Gastroesophageal sphincter (tissue), 4 donors: ENCODE measurements around the gene ANKS4B. TPM values are rescaled to one million over a fixed set of nuclear protein-coding genes. Genes with fewer than 3 reads are reported as not detected.

Source experiments
- ATAC-seq: fragments of 150-250 bp; one replicate; pipeline ENCODE4 v1.9.1; 2016; ENCODE audit warnings: mild to moderate bottlenecking, moderate library complexity
- H3K27ac ChIP-seq, 4 donors: fragments of 200-600 bp; sonication (generic) in 3 of 4; 1 replicate in 3 of 4; 2 replicates in 1 of 4; pipeline ENCODE4 v1.5.1; 2016 to 2019
- H3K27me3 ChIP-seq: fragments of 200-600 bp; sonication (generic); one replicate; pipeline ENCODE4 v1.5.1; 2019
- H3K36me3 ChIP-seq, 2 donors: fragments of 200-600 bp; sonication (generic); one replicate each; pipeline ENCODE4 v1.5.1; 2019; ENCODE audit warnings: control low read depth in 1 of 2
- H3K4me1 ChIP-seq, 3 donors: fragments of 200-600 bp; sonication (generic); 1 replicate in 2 of 3; 2 replicates in 1 of 3; pipeline ENCODE4 v1.5.1; 2016 to 2019; ENCODE audit warnings: control low read depth in 2 of 3
- H3K4me3 ChIP-seq, 2 donors: fragments of 200-600 bp; sonication (generic); one replicate each; pipeline ENCODE4 v1.5.1; 2019; ENCODE audit warnings: mild to moderate bottlenecking in 1 of 2, moderate library complexity in 1 of 2
- H3K9me3 ChIP-seq, 3 donors: fragments of 200-600 bp; sonication (generic); one replicate each; pipeline ENCODE4 v1.5.1; 2017 to 2019; ENCODE audit warnings: control low read depth in 2 of 3
- EP300 ChIP-seq: sonication (generic); formaldehyde crosslinking; IDR thresholded peaks from one replicate; pipeline ENCODE4 v1.6.1; 2017; ENCODE audit warnings: antibody characterized with exemption, mild to moderate bottlenecking
- POLR2A ChIP-seq, 2 donors: fragments of 450-650 bp; IDR thresholded peaks; one replicate each; pipeline ENCODE4 v1.6.1; 2017; ENCODE audit warnings: antibody characterized with exemption in 2 of 2, mild to moderate bottlenecking in 2 of 2, moderate library complexity in 1 of 2
- POLR2AphosphoS5 ChIP-seq: sonication (generic); formaldehyde crosslinking; IDR thresholded peaks from one replicate; pipeline ENCODE4 v1.6.1; 2017; ENCODE audit warnings: antibody characterized with exemption
- WGBS, 2 donors: methylation state at CpG; one replicate each; pipeline ENCODE4 v1.1.5; 2018; ENCODE audit warnings: low coverage in 1 of 2; 5-methylcytosine and 5-hydroxymethylcytosine counted together
- total RNA-seq, 4 donors: library from RNA; depleted of rRNA; stranded (reverse); fragments of >200 nt; gene quantifications; one replicate each; pipeline ENCODE4 v1.1.0, GENCODE V29; 2016
- TF ChIP-seq, protein P1 (sequence below), 4 experiments: fragments of 200-600 bp in 2 of 4; fragments of 450-650 bp in 2 of 4; sonication (generic) in 1 of 4; IDR thresholded peaks; one replicate each; pipeline ENCODE4 v1.5.1; 2017 to 2019; ENCODE audit warnings: antibody characterized with exemption in 4 of 4, mild to moderate bottlenecking in 2 of 4, moderate library complexity in 2 of 4

The ANKS4B gene
- total RNA-seq, 4 donors from 2014 or later: not detected

DNA sequence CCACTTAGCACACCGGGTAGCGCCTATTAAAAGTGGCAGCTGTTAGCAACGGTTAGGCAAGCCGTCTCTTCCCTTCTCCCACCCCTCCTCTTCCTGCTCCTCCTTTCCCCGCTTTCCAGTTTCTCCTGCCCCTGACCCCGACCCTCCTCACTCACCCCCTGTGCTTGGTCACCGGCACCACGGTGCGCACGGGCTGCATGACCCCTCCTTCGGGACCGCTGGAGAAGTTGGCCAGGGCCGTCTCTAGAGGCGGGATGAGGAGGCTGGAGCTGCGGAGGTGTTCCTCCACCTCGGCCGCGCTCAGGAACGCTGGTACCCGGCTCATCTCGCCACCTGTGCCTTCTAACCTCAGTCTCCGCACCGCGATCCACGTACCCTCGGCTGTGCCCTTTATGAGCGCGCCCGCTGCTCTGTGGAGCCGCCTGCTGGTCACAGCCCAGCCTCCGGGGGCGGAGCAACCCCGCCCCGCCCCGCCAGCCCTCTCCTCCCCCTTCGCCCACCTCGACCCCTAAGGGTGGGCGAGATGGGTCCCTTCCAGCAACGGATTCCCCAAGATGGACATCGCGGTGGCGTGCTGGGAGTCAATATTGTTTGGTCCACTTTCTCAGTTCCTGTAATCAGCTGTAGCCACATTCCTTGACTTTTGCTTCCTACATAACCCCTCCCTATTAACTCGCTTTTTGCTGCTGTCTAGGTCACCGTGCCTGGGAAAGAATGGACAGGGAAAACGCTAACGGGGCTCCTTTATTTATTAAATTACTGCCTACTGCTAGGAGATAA, 44.6 kb downstream of the ANKS4B start, which contains the start of gene CRYM:
CRYM (minus strand) TSS at position 364 of the 780 bp plus-strand sequence; CDS start at position 325, 39 bp downstream.
- H3K4me1 ChIP-seq: peaks cover 0 to 13% (median 0%) of the 10 kb centered on the region in 3 donors
- H3K36me3 ChIP-seq: no peaks in the 10 kb centered on the region
- H3K27me3 ChIP-seq: peaks cover 49% of the 10 kb centered on the region
- TF ChIP-seq, protein P1, sequence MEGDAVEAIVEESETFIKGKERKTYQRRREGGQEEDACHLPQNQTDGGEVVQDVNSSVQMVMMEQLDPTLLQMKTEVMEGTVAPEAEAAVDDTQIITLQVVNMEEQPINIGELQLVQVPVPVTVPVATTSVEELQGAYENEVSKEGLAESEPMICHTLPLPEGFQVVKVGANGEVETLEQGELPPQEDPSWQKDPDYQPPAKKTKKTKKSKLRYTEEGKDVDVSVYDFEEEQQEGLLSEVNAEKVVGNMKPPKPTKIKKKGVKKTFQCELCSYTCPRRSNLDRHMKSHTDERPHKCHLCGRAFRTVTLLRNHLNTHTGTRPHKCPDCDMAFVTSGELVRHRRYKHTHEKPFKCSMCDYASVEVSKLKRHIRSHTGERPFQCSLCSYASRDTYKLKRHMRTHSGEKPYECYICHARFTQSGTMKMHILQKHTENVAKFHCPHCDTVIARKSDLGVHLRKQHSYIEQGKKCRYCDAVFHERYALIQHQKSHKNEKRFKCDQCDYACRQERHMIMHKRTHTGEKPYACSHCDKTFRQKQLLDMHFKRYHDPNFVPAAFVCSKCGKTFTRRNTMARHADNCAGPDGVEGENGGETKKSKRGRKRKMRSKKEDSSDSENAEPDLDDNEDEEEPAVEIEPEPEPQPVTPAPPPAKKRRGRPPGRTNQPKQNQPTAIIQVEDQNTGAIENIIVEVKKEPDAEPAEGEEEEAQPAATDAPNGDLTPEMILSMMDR (IDR thresholded peaks at IDR 0.05): peak; percentile 56 to 91 (median 64)
- TF ChIP-seq EP300: no peak
- H3K27ac ChIP-seq: peak within 1 kb of the TSS in 2 of 4 donors; percentile 20 to 26
- H3K9me3 ChIP-seq: no peaks in the 10 kb centered on the region
- peak within 1 kb of the TSS; percentile 9 to 43 for H3K4me3 ChIP-seq
- 3 to 5% methylated on average over 9 to 16 of the region's 46 CpGs for WGBS, 2 donors
- ATAC-seq: peak; percentile 93

DNA sequence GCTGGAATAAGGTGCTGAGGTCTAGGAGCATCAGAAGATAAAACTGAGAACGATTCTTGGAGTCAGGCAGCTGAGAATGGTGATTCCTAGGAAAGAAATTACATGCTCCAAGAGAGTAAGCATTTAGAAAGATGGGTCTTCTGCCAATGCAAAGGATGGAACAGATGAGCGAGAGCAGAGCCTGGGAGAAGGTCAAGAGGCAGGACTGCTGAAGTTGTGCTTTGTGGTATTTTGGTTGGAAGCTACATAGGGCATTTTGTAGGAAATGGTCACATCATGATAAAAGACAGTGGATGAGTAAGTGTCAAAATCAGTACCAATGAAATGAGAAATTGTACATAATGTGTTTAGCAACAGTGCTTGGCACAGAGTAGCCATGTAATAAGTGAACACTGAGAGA, 46.0 kb downstream of the ANKS4B start:
- 31 to 68% methylated on average over 2 of the region's 2 CpGs for WGBS, 2 donors
- H3K27me3 ChIP-seq: peaks cover 55% of the 10 kb centered on the region
- TF ChIP-seq POLR2A (IDR thresholded peaks at IDR 0.05): no peak
- TF ChIP-seq, protein P1 (IDR thresholded peaks at IDR 0.05): no peak
- no peak for TF ChIP-seq POLR2AphosphoS5

DNA sequence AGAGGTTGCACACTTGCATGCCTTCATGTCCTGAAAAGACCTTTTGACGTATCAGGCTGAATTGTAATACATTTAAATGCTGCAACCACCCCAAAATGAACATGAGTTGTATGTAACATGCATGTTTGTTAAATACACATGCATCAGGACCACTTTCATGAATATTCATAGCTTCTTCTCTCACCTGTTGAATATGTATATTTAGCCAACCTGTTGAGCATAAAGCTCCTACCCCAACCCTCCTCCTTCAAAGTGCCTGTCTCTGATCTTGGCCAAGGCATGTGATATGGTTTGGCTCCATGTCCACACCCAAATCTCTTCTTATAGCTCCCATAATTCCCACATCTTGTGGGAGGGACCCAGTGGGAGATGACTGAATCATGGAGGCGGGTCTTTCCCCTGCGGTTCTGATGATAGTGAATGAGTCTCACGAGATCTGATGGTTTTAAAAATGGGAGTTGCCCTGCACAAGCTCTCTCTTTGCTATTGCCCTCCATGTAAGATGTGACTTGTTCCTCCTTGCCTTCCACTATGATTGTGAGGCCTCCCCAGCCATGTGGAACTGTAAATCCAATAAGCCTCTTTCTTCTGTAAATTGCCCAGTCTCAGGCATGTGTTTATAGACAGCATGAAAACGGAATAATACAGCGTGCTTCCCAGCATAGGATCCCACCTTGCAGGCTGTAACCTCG, 48.3 kb downstream of the ANKS4B start:
- Histone ChIP-seq H3K27ac (no peak overlapping the region), H3K4me3 (no peak overlapping the region), H3K36me3 (no peaks in the 10 kb centered on the region), H3K4me1 (peaks cover 0 to 24% (median 0%) of the 10 kb centered on the region in 3 donors), H3K9me3 (no peaks in the 10 kb centered on the region), H3K27me3 (peaks cover 56% of the 10 kb centered on the region)
- ATAC-seq: no peak
- TF ChIP-seq, protein P1 (IDR thresholded peaks at IDR 0.05): no peak
- TF ChIP-seq EP300: no peak
- no peak for TF ChIP-seq POLR2AphosphoS5
- no peak for TF ChIP-seq POLR2A (IDR thresholded peaks at IDR 0.05)
- 66 to 80% methylated on average over 7 of the region's 7 CpGs for WGBS, 2 donors

More for the DNA sequence above, 46.0 kb downstream of the ANKS4B start:
- no peak overlapping the region for H3K4me3 ChIP-seq
- H3K27ac ChIP-seq: no peak overlapping the region
- H3K36me3 ChIP-seq: no peaks in the 10 kb centered on the region
- peaks cover 0 to 24% (median 0%) of the 10 kb centered on the region in 3 donors for H3K4me1 ChIP-seq
- H3K9me3 ChIP-seq: no peaks in the 10 kb centered on the region
- no peak for ATAC-seq

DNA sequence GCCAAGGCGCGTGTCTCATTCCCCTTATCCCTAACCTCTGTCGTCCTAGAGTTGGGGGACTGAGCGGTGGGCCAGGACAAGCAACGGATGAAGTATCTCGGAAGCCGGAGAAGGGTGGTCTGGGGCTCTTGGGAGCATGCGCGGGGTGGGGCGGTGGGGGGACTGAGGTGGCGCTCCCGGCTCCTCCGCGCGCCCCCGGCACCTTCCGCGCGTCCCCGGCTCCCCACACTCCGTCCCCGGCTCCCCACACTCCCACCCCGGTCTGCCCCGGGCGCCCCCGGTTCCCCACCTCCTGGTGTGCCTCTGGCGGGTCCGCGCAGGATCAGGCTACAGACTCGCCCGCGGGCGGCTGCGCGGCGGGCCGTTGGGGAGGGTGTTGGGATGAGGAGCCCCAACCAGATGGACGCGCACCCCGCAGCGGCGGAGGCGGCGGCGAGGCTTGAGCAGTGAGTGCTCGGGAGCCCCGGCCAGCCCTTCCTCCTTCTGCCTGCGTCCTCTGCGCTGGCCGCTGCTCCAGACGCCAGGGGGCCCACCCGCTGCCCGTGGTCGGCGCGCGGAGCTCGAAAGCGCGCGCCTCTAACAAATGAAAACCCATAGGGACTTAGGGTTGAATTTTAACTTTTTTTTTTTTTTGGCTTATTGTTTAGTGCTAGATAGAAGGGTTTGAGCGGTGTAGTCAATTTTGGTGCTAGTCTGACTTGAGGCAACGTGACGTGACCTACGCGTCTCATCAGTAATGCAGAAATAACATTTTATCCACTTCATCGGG, 50.2 kb downstream of the ANKS4B start:
- ATAC-seq: peak; percentile 70

More for the DNA sequence above, 50.2 kb downstream of the ANKS4B start:
- Histone ChIP-seq H3K27me3 (peaks cover 53% of the 10 kb centered on the region), H3K4me1 (peaks cover 0 to 11% (median 0%) of the 10 kb centered on the region in 3 donors), H3K36me3 (no peaks in the 10 kb centered on the region), H3K4me3 (peak overlapping the region; percentile 16 to 46), H3K9me3 (no peaks in the 10 kb centered on the region), H3K27ac (peak overlapping the region in 3 of 4 donors; percentile 1 to 56 (median 35))
- no peak for TF ChIP-seq POLR2A (IDR thresholded peaks at IDR 0.05)
- TF ChIP-seq, protein P1 (IDR thresholded peaks at IDR 0.05): peak; percentile 14 to 65 (median 36)
- 6% methylated on average over 9 to 10 of the region's 67 CpGs for WGBS, 2 donors
